ENCODE data around the gene AACS. TPM values are rescaled to one million over a fixed set of nuclear protein-coding genes. Genes with fewer than 3 reads are reported as not detected.

The AACS gene
- total and polyA plus RNA-seq, 4 donors, result 3.4 to 13.6 (median 7.3) TPM

GRCh38 chr12:125135906-125136305, 70.7 kb downstream of the AACS start:
- DNase-seq (ENCODE audit: low spot score), result no peak
- Histone ChIP-seq H3K27ac (ENCODE audit: low read depth in 1 of 2, low read length in 2 of 2) (no peak overlapping the region), H3K27me3 (ENCODE audit: control insufficient read depth in 4 of 4, insufficient read depth in 4 of 4, low read length in 3 of 4) (no peaks in the 10 kb centered on the region), H3K4me1 (ENCODE audit: control insufficient read depth in 4 of 4, insufficient read depth in 4 of 4, low read length in 3 of 4) (no peaks in the 10 kb centered on the region), H3K9ac (ENCODE audit: low read depth in 1 of 2, low read length in 2 of 2) (no peak overlapping the region), H3K4me3 (ENCODE audit: low read depth in 1 of 3, low read length in 3 of 3) (no peak overlapping the region), H3K36me3 (ENCODE audit: control insufficient read depth in 4 of 4, insufficient read depth in 3 of 4, low read depth in 1 of 4, low read length in 3 of 4) (no peaks in the 10 kb centered on the region), H3K9me3 (ENCODE audit: control insufficient read depth in 4 of 4, low read length in 3 of 4) (no peaks in the 10 kb centered on the region)
- TF ChIP-seq YY1 (IDR thresholded peaks at IDR 0.05) (no peak), RAD21 (IDR thresholded peaks at IDR 0.05) (no peak), RXRA (IDR thresholded peaks at IDR 0.05) (no peak), GABPA (IDR thresholded peaks at IDR 0.05 in 1 of 2, conservative IDR thresholded peaks at IDR 0.05 in 1 of 2) (no peak), REST (IDR thresholded peaks at IDR 0.05) (no peak), ATF3 (IDR thresholded peaks at IDR 0.05) (no peak), CTCF (IDR thresholded peaks at IDR 0.05; ENCODE audit: low read depth, low read length, missing input control) (no peak), ZBTB33 (IDR thresholded peaks at IDR 0.05) (no peak), FOXA2 (IDR thresholded peaks at IDR 0.05) (no peak), MAX (IDR thresholded peaks at IDR 0.05) (no peak), FOXA1 (IDR thresholded peaks at IDR 0.05) (no peak), NR2F2 (IDR thresholded peaks at IDR 0.05) (no peak), EGR1 (IDR thresholded peaks at IDR 0.05; ENCODE audit: low read depth in 2 of 2) (no peak), TAF1 (conservative IDR thresholded peaks at IDR 0.05) (no peak), HNF4G (IDR thresholded peaks at IDR 0.05) (no peak), JUND (IDR thresholded peaks at IDR 0.05) (no peak), HNF4A (conservative IDR thresholded peaks at IDR 0.05) (no peak)
- WGBS, result 98% methylated on average over 8 of the region's 8 CpGs

- 97% methylated on average over 19 of the region's 19 CpGs for WGBS
- no peak for DNase-seq (ENCODE audit: low spot score)
- Histone ChIP-seq H3K4me3 (ENCODE audit: low read depth in 1 of 3, low read length in 3 of 3) (no peak overlapping the region), H3K4me1 (ENCODE audit: control insufficient read depth in 4 of 4, insufficient read depth in 4 of 4, low read length in 3 of 4) (no peaks in the 10 kb centered on the region), H3K9ac (ENCODE audit: low read depth in 1 of 2, low read length in 2 of 2) (no peak overlapping the region), H3K27me3 (ENCODE audit: control insufficient read depth in 4 of 4, insufficient read depth in 4 of 4, low read length in 3 of 4) (no peaks in the 10 kb centered on the region), H3K9me3 (ENCODE audit: control insufficient read depth in 4 of 4, low read length in 3 of 4) (no peaks in the 10 kb centered on the region), H3K27ac (ENCODE audit: low read depth in 1 of 2, low read length in 2 of 2) (no peak overlapping the region), H3K36me3 (ENCODE audit: control insufficient read depth in 4 of 4, insufficient read depth in 3 of 4, low read depth in 1 of 4, low read length in 3 of 4) (no peaks in the 10 kb centered on the region)
- TF ChIP-seq HNF4A (conservative IDR thresholded peaks at IDR 0.05), result no peak
Measured at GRCh38 chr12:125136702-125137101, 71.5 kb downstream of the AACS start.
